ENCODE measurements around the gene ATP5MG.

ATP5MG gene

GRCh38 chr11:118442908-118443589, 41.6 kb downstream of the ATP5MG start:
- no peak for DNase-seq

- peak in 1 of 2 experiments; percentile 37 for DNase-seq
Observed at GRCh38 chr11:118443590-118444218, 42.3 kb downstream of the ATP5MG start.

- DNase-seq = no peak
Observed at GRCh38 chr11:118447423-118447822, 46.0 kb downstream of the ATP5MG start.

DNA sequence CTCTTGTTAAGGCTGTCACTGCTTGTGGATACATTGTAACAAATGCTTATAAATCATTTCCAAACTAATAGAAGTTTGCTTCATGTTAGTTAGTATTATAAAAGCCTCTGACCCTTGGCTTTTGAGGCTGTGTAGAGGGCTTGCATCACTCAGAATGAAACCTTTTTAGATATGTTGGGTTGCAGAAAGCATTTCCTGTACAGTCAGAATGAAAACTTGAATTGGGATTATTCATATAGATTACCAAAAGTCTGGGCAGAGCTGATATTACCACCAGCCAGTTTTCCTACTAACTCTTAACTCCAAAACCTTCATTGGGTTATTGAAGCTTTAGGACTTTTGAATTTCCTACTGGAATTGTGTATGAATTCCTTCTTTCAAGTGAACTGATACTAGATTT, 46.9 kb downstream of the ATP5MG start:
- DNase-seq = no peak

- DNase-seq = no peak
Observed at GRCh38 chr11:118449316-118449918, 48.0 kb downstream of the ATP5MG start.

- no peak for DNase-seq
Observed at GRCh38 chr11:118450451-118450850, 49.0 kb downstream of the ATP5MG start.
